Measurements from ENCODE around the gene RNF40. TPM values are rescaled to one million over a fixed set of nuclear protein-coding genes. Genes with fewer than 3 reads are reported as not detected.

The RNF40 gene
- polyA plus RNA-seq, 3 donors from 2014 or later: 19.3 to 87.3 (median 24.6) TPM

GRCh38 chr16:30784215-30784614, 22.1 kb downstream of the RNF40 start:
- H3K36me3 Mint-ChIP-seq: peaks cover 0 to 8% (median 0%) of the 10 kb centered on the region in 3 donors
- no peak overlapping the region for H3K4me3 Mint-ChIP-seq
- H3K27me3 Mint-ChIP-seq (ENCODE audit: low read depth in 3 of 3): peaks cover 0 to 12% (median 7%) of the 10 kb centered on the region in 3 donors
- no peak for DNase-seq
- no peak overlapping the region for H3K27ac Mint-ChIP-seq
- H3K4me1 Mint-ChIP-seq: peaks cover 14 to 17% of the 10 kb centered on the region in 2 donors
- H3K9me3 Mint-ChIP-seq: no peaks in the 10 kb centered on the region

- Mint-ChIP-seq H3K36me3 (peaks cover 0 to 8% (median 0%) of the 10 kb centered on the region in 3 donors), H3K27ac (peak overlapping the region in 1 of 6 donors; percentile 40), H3K4me3 (peak overlapping the region; percentile 29 to 80 (median 72)), H3K27me3 (ENCODE audit: low read depth in 3 of 3) (peaks cover 1 to 12% (median 7%) of the 10 kb centered on the region in 3 donors), H3K9me3 (no peaks in the 10 kb centered on the region), H3K4me1 (peaks cover 14 to 17% of the 10 kb centered on the region in 2 donors)
- no peak for DNase-seq
Observed at GRCh38 chr16:30785126-30786106, 23.3 kb downstream of the RNF40 start.

GRCh38 chr16:30786115-30786935, 24.2 kb downstream of the RNF40 start:
- DNase-seq: no peak
- Mint-ChIP-seq H3K4me3 (peak overlapping the region; percentile 56 to 80 (median 72)), H3K36me3 (peaks cover 0 to 8% (median 0%) of the 10 kb centered on the region in 3 donors), H3K4me1 (peaks cover 14 to 17% of the 10 kb centered on the region in 2 donors), H3K27me3 (ENCODE audit: low read depth in 3 of 3) (peaks cover 1 to 12% (median 7%) of the 10 kb centered on the region in 3 donors), H3K27ac (peak overlapping the region in 1 of 6 donors; percentile 69), H3K9me3 (no peaks in the 10 kb centered on the region)

GRCh38 chr16:30786936-30787612, 25.0 kb downstream of the RNF40 start, which contains the start of gene ZNF629:
Gene ZNF629 (minus strand): TSS chr16:30787205. CDS start chr16:30784482, 2,723 bp downstream.
- DNase-seq: peak in 1 of 3 donors; percentile 36
- Mint-ChIP-seq H3K27ac (peak within 1 kb of the TSS in 1 of 6 donors; percentile 69), H3K4me1 (peaks cover 14 to 17% of the 10 kb centered on the region in 2 donors), H3K36me3 (peaks cover 0 to 8% (median 0%) of the 10 kb centered on the region in 3 donors), H3K27me3 (ENCODE audit: low read depth in 3 of 3) (peaks cover 2 to 12% (median 7%) of the 10 kb centered on the region in 3 donors), H3K4me3 (peak within 1 kb of the TSS; percentile 68 to 85 (median 79)), H3K9me3 (no peaks in the 10 kb centered on the region)

- no peak overlapping the region for H3K27ac Mint-ChIP-seq
Observed at GRCh38 chr16:30787613-30788378, 25.7 kb downstream of the RNF40 start.

GRCh38 chr16:30793508-30794069, 31.5 kb downstream of the RNF40 start:
- Mint-ChIP-seq H3K9me3 (no peaks in the 10 kb centered on the region), H3K36me3 (no peaks in the 10 kb centered on the region), H3K4me3 (no peak overlapping the region), H3K27ac (no peak overlapping the region), H3K27me3 (ENCODE audit: low read depth in 3 of 3) (peaks cover 0 to 3% (median 0%) of the 10 kb centered on the region in 3 donors), H3K4me1 (no peaks in the 10 kb centered on the region)
- no peak for DNase-seq

More at GRCh38 chr16:30787613-30788378, 25.7 kb downstream of the RNF40 start:
- H3K4me1 Mint-ChIP-seq: peaks cover 14 to 17% of the 10 kb centered on the region in 2 donors
- no peak for DNase-seq
- peak overlapping the region; percentile 62 to 85 (median 79) for H3K4me3 Mint-ChIP-seq
- H3K36me3 Mint-ChIP-seq: peaks cover 0 to 8% (median 0%) of the 10 kb centered on the region in 3 donors
- no peaks in the 10 kb centered on the region for H3K9me3 Mint-ChIP-seq
- H3K27me3 Mint-ChIP-seq (ENCODE audit: low read depth in 3 of 3): peaks cover 3 to 12% (median 7%) of the 10 kb centered on the region in 3 donors

- no peaks in the 10 kb centered on the region for H3K4me1 Mint-ChIP-seq
- H3K36me3 Mint-ChIP-seq: no peaks in the 10 kb centered on the region
- H3K27ac Mint-ChIP-seq: no peak overlapping the region
- H3K4me3 Mint-ChIP-seq: no peak overlapping the region
- no peak for DNase-seq
- H3K27me3 Mint-ChIP-seq (ENCODE audit: low read depth in 3 of 3): peaks cover 0 to 3% (median 0%) of the 10 kb centered on the region in 3 donors
- H3K9me3 Mint-ChIP-seq: no peaks in the 10 kb centered on the region
Observed at GRCh38 chr16:30794634-30795033, 32.5 kb downstream of the RNF40 start.

GRCh38 chr16:30797670-30798309, 35.7 kb downstream of the RNF40 start:
- H3K4me3 Mint-ChIP-seq: no peak overlapping the region
- no peaks in the 10 kb centered on the region for H3K4me1 Mint-ChIP-seq
- H3K27ac Mint-ChIP-seq: peak overlapping the region in 1 of 6 donors; percentile 10

GRCh38 chr16:30802936-30803335, 40.8 kb downstream of the RNF40 start:
- H3K4me1 Mint-ChIP-seq: peaks cover 17 to 19% of the 10 kb centered on the region in 2 donors
- no peaks in the 10 kb centered on the region for H3K9me3 Mint-ChIP-seq
- peaks cover 0 to 4% (median 0%) of the 10 kb centered on the region in 3 donors for H3K36me3 Mint-ChIP-seq
- DNase-seq: no peak
- no peak overlapping the region for H3K27ac Mint-ChIP-seq
- H3K4me3 Mint-ChIP-seq: peak overlapping the region in 1 of 5 donors; percentile 12
- peaks cover 2 to 7% (median 6%) of the 10 kb centered on the region in 3 donors for H3K27me3 Mint-ChIP-seq (ENCODE audit: low read depth in 3 of 3)

More at GRCh38 chr16:30797670-30798309, 35.7 kb downstream of the RNF40 start:
- Mint-ChIP-seq H3K27me3 (ENCODE audit: low read depth in 3 of 3) (peaks cover 0 to 2% (median 0%) of the 10 kb centered on the region in 3 donors), H3K36me3 (peaks cover 0 to 4% (median 0%) of the 10 kb centered on the region in 3 donors), H3K9me3 (no peaks in the 10 kb centered on the region)
- no peak for DNase-seq

GRCh38 chr16:30805056-30805369, 42.9 kb downstream of the RNF40 start:
- DNase-seq: peak in 1 of 3 donors; percentile 12
- peak overlapping the region in 4 of 6 donors; percentile 53 to 82 (median 69) for H3K27ac Mint-ChIP-seq

GRCh38 chr16:30805370-30806169, 43.4 kb downstream of the RNF40 start:
- H3K27ac Mint-ChIP-seq: peak overlapping the region; percentile 78 to 87 (median 82)
- H3K9me3 Mint-ChIP-seq: no peaks in the 10 kb centered on the region
- peak; percentile 53 to 61 (median 53) for DNase-seq
- peaks cover 4 to 7% (median 6%) of the 10 kb centered on the region in 3 donors for H3K27me3 Mint-ChIP-seq (ENCODE audit: low read depth in 3 of 3)
- no peaks in the 10 kb centered on the region for H3K36me3 Mint-ChIP-seq
- H3K4me1 Mint-ChIP-seq: peaks cover 17 to 19% of the 10 kb centered on the region in 2 donors
- H3K4me3 Mint-ChIP-seq: peak overlapping the region; percentile 78 to 93 (median 86)

More at GRCh38 chr16:30805056-30805369, 42.9 kb downstream of the RNF40 start:
- H3K9me3 Mint-ChIP-seq: no peaks in the 10 kb centered on the region
- peak overlapping the region; percentile 78 to 93 (median 86) for H3K4me3 Mint-ChIP-seq
- peaks cover 4 to 7% (median 6%) of the 10 kb centered on the region in 3 donors for H3K27me3 Mint-ChIP-seq (ENCODE audit: low read depth in 3 of 3)
- peaks cover 17 to 19% of the 10 kb centered on the region in 2 donors for H3K4me1 Mint-ChIP-seq
- H3K36me3 Mint-ChIP-seq: peaks cover 0 to 1% (median 0%) of the 10 kb centered on the region in 3 donors
